Chondrocyte (in vitro differentiated cells): ENCODE measurements around the gene TMEM213. TPM values are rescaled to one million over a fixed set of nuclear protein-coding genes. Genes with fewer than 3 reads are reported as not detected.
A peak's percentile ranks its signal among the peaks of the same experiment; 100 is the strongest.

Experiments used
- DNase-seq: peaks from one replicate; pipeline ENCODE4 v3.0.0; 2021; ENCODE audit warnings: mixed read lengths, low spot score
- H3K27ac Mint-ChIP-seq: one replicate; pipeline ENCODE4 v1.8.0; 2021; ENCODE audit warnings: mild to moderate bottlenecking, moderate library complexity, mixed read lengths; ENCODE audit not compliant: unreplicated experiment
- H3K27me3 Mint-ChIP-seq: 2 replicates; pipeline ENCODE4 v1.8.0; 2021; ENCODE audit warnings: low read depth, mixed read lengths
- H3K36me3 Mint-ChIP-seq: 2 replicates; pipeline ENCODE4 v1.8.0; 2021; ENCODE audit warnings: low read depth, mixed read lengths
- H3K4me1 Mint-ChIP-seq: 2 replicates; pipeline ENCODE4 v1.8.0; 2021; ENCODE audit warnings: low read depth, mild to moderate bottlenecking, mixed read lengths
- H3K4me3 Mint-ChIP-seq: one replicate; pipeline ENCODE4 v1.8.0; 2021; ENCODE audit warnings: mild to moderate bottlenecking, moderate library complexity, mixed read lengths; ENCODE audit not compliant: unreplicated experiment
- H3K9me3 Mint-ChIP-seq: 2 replicates; pipeline ENCODE4 v1.8.0; 2021; ENCODE audit warnings: low read depth, mixed read lengths
- CTCF ChIP-seq: fragments of 200-600 bp; sonication (generic); IDR thresholded peaks from 2 replicates; pipeline ENCODE4 v1.5.0; 2021; ENCODE audit warnings: antibody characterized with exemption, mild to moderate bottlenecking, moderate library complexity
- total RNA-seq: library from RNA; stranded (reverse); gene quantifications from 3 replicates; pipeline ENCODE4 v1.2.1, GENCODE V29; 2021

The TMEM213 gene
- total RNA-seq, 1 donor from 2014 or later = not detected

GRCh38 chr7:138848056-138848980 is 50.5 kb downstream of the TMEM213 start:
- peaks cover 6% of the 10 kb centered on the region for H3K9me3 Mint-ChIP-seq
- H3K27ac Mint-ChIP-seq = peak overlapping the region; percentile 74
- H3K27me3 Mint-ChIP-seq = no peaks in the 10 kb centered on the region
- peaks cover 31% of the 10 kb centered on the region for H3K4me1 Mint-ChIP-seq
- no peak for DNase-seq
- no peak overlapping the region for H3K4me3 Mint-ChIP-seq
- H3K36me3 Mint-ChIP-seq = peaks cover 9% of the 10 kb centered on the region
- no peak for TF ChIP-seq CTCF

GRCh38 chr7:138849701-138850100 is 51.9 kb downstream of the TMEM213 start:
- TF ChIP-seq CTCF = no peak
- Mint-ChIP-seq H3K4me1 (peaks cover 28% of the 10 kb centered on the region), H3K4me3 (no peak overlapping the region), H3K36me3 (peaks cover 9% of the 10 kb centered on the region), H3K27me3 (no peaks in the 10 kb centered on the region), H3K9me3 (peaks cover 6% of the 10 kb centered on the region), H3K27ac (no peak overlapping the region)
- DNase-seq = no peak

- no peaks in the 10 kb centered on the region for H3K27me3 Mint-ChIP-seq
- DNase-seq = no peak
- peaks cover 18% of the 10 kb centered on the region for H3K4me1 Mint-ChIP-seq
- no peak overlapping the region for H3K4me3 Mint-ChIP-seq
- peaks cover 17% of the 10 kb centered on the region for H3K9me3 Mint-ChIP-seq
- TF ChIP-seq CTCF = no peak
- H3K36me3 Mint-ChIP-seq = peaks cover 22% of the 10 kb centered on the region
- H3K27ac Mint-ChIP-seq = no peak overlapping the region
These were observed 54.7 kb downstream of the TMEM213 start for GRCh38 chr7:138852469-138852868.

- no peak overlapping the region for H3K4me3 Mint-ChIP-seq
- H3K9me3 Mint-ChIP-seq = peaks cover 26% of the 10 kb centered on the region
- DNase-seq = no peak
- TF ChIP-seq CTCF = no peak
- H3K4me1 Mint-ChIP-seq = peaks cover 8% of the 10 kb centered on the region
- H3K27me3 Mint-ChIP-seq = no peaks in the 10 kb centered on the region
- H3K36me3 Mint-ChIP-seq = peaks cover 31% of the 10 kb centered on the region
- no peak overlapping the region for H3K27ac Mint-ChIP-seq
These were observed 55.7 kb downstream of the TMEM213 start for GRCh38 chr7:138853448-138853847.

- Mint-ChIP-seq H3K4me1 (peaks cover 1% of the 10 kb centered on the region), H3K27ac (no peak overlapping the region), H3K27me3 (no peaks in the 10 kb centered on the region), H3K36me3 (peaks cover 32% of the 10 kb centered on the region), H3K4me3 (no peak overlapping the region), H3K9me3 (peaks cover 26% of the 10 kb centered on the region)
- no peak for TF ChIP-seq CTCF
- DNase-seq = no peak
These were observed 56.4 kb downstream of the TMEM213 start for GRCh38 chr7:138854115-138854645.
